Stimulated activated CD8-positive, alpha-beta memory T cell treated with anti-CD3 and anti-CD28 coated beads, Interleukin-12 subunit alpha, Interleukin-12 subunit beta, amount 100 ng/mL, for 4 hours (primary cell): ENCODE data around the gene MMP10.

Experiments
- DNase-seq: peaks from one replicate; pipeline ENCODE4 v3.0.0-alpha.2; 2020; ENCODE audit warnings: low read depth

MMP10 gene

DNA sequence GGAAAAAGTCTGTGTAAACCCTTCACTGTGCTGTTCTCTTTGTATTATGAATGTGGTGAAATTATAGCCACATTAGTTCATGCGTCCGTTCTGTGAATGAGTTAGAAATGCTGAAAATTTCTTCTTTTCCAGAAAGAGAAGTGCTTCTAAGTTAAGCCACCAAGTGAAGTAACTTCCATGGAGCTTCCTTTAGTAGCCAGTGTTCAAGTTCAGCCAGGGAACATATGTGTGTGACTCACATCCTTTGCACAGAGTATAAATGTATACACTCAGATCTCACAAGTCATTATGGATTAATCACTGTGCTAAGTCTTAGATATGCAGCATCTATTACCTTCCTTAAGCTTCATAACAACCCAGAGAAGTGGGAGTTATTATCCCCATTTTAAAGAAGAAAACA, 52.5 kb downstream of the MMP10 start:
- no peak for DNase-seq

DNA sequence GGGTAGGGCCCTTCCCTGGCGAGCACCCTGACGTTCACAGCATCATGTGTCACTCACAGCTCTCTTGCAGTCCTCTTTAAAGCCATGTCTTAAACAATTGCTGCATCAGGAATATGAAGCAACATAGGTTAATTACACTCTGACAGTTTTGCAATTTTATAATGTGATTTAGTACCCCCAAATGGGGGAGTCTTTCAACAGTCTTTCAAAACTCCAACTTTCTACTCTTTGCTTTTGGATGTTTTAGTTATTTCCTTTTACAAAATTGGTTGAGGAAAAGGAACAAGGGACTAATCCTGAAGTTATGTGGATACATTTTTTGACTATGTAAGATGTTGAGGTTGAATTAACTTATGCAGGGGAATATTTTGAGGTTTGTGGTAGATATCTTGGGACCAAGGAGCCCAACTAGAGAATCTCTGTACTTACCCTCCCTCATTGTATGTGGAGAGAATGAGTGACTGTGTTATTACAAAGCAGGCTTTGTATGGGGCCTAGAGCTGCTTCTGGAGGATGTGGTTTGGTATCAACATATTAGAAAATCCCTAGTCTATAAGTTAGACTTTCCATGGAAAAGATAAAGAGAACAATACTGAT, 55.4 kb downstream of the MMP10 start, which contains the start of gene MMP8:
Gene MMP8, minus strand, starts transcription at position 51 of the 597 bp plus-strand sequence. CDS start 99 bp downstream, outside the sequence.
- no peak for DNase-seq

DNA sequence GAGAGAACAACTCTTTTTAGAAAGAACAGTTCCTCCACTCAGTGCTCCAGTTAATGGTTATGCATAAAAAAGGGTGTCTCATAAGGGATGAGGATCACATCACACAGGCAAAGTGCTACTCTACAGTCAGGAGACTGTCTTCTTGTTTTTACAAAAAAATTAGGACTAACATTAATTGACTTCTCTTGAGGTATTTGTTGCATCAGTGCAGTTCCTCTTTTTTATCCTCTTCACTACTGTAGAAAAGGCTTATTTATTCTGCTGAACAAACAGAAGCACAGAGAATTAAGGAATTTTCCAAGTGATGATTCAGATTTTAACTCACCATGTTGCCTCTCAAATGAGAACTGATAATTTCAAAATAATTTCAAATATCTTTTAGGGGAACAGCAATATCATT, 57.6 kb downstream of the MMP10 start:
- DNase-seq, result no peak
